NCI-H1417 treated with DMSO at 0.1 percent for 48 hours (cell line): Measurements from ENCODE around the gene RILPL1.
"Not testable (repeated sequence)": the region's sequence is repeated elsewhere in the genome, so short reads cannot be mapped to it uniquely, and the experiment has no call there.

Source experiments
- DNase-seq: peaks from one replicate; lab custom pipeline; 2025; lab: John Stamatoyannopoulos, UW

Gene RILPL1

GRCh38 chr12:123529686-123530085 lies 3.8 kb downstream of the RILPL1 start:
- DNase-seq, result no peak

- DNase-seq, result no peak
Measured at GRCh38 chr12:123528858-123529257, 4.7 kb downstream of the RILPL1 start.

GRCh38 chr12:123526542-123527080 lies 6.9 kb downstream of the RILPL1 start:
- DNase-seq, result no peak

GRCh38 chr12:123524378-123524777 lies 9.1 kb downstream of the RILPL1 start:
- no peak for DNase-seq

GRCh38 chr12:123523518-123523917 lies 10.0 kb downstream of the RILPL1 start:
- DNase-seq, result no peak

DNA sequence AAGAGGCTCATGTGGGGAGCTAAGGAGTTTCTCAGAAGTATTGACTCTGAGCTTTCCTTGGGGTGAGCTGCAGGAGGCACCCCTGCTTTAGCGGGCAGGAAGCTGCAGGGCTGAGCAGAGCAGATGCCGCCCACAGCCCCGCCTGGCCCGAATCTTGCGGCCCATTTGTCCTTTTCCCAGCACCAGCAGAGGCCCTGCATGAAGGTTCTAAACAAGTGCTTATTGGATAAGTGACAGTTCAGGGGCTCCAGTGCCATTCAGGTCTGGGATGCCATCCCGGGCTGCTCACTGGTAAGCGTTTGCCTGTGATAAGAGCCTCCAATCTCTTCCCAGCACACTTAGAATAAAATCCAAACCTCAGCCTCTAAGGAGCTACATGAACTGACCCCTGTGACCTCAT lies 11.4 kb downstream of the RILPL1 start:
- DNase-seq, result no peak

- DNase-seq, result no peak
Measured at GRCh38 chr12:123520567-123521474, 12.7 kb downstream of the RILPL1 start.

DNA sequence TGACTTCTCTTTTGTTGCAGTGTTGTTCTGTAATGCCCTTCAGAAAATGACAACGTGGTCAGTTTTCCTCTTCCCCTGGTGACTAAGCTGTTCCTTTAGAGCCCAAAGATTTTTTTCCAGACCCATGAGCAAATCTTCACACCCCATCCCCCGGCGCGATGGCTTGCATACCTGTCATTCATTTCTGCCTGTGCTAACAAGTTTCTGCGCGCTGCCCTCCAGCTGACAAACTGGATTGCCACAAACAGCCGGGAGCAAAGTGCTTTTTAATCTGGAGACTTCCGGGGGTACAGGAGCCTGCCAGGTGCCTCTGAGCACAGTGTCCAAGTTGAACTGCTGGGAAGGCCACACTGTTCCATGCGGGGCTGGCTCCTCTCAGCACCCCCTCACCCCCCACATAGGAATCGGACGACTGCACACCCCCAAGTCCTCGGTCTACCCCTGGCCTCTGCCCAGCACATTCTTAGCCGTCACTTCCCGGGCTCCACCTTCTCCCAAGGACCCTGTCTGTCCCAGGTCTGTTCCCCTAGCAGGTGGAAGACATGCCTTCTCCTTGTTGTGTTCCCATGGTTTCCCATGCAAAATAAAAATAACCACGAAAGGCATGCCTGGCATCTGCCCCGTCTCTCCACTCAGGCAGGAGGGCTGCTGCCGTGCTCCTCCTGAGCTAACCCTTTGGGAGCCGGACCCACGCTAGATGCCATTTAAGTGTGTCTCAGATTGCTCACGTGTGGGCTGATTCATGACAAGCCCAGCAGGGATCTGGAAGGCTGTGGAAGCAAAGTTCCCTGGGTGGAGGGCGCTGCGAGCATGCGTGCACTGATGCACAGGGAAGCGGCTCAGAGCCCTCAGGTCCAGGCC lies 14.1 kb downstream of the RILPL1 start:
- DNase-seq, result no peak

- no peak for DNase-seq
Measured at GRCh38 chr12:123516216-123516780, 17.2 kb downstream of the RILPL1 start.

GRCh38 chr12:123514582-123515221 lies 18.8 kb downstream of the RILPL1 start:
- DNase-seq, result not testable (repeated sequence)

DNA sequence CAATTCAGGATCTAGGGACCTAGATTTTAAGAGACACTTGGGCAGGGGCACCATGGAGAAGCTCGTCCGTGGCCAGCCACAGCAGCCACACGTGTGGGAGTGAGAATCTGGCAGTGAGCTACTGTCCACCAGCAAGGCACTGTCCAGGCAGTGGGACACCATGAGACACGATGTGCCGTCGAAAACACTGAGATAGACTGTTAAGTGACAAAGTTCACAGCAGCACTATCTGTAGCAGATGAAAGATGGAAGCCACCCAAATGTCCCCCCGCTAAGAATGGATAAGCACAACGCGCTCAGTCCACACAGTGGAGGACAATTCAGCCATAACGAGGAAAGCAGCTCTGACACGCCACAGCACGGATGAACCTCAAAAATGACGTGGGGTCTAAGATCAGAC lies 19.7 kb downstream of the RILPL1 start:
- DNase-seq, result no peak

- DNase-seq, result no peak
Measured at GRCh38 chr12:123512838-123513665, 20.5 kb downstream of the RILPL1 start.

DNA sequence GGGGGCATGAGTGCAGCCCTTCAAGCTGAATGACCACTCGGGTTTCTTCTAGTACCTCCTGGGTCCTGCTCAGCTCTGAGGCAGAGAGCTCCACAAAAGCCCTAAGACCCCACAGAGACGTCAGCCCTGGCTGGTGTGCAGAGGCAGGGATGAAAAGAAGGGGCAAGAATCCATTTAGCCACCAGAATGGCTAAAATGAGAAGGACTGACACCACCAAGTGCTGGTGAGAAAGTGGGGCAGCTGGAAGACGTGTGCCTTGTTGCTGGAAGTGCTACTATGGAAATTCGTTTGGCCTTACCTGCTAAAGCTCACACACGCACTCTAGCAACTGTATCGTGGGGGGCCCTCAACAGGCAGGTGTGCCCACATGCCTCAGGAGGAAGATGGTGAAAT lies 26.7 kb downstream of the RILPL1 start:
- no peak for DNase-seq

- no peak for DNase-seq
Measured at GRCh38 chr12:123506059-123506842, 27.3 kb downstream of the RILPL1 start.

DNA sequence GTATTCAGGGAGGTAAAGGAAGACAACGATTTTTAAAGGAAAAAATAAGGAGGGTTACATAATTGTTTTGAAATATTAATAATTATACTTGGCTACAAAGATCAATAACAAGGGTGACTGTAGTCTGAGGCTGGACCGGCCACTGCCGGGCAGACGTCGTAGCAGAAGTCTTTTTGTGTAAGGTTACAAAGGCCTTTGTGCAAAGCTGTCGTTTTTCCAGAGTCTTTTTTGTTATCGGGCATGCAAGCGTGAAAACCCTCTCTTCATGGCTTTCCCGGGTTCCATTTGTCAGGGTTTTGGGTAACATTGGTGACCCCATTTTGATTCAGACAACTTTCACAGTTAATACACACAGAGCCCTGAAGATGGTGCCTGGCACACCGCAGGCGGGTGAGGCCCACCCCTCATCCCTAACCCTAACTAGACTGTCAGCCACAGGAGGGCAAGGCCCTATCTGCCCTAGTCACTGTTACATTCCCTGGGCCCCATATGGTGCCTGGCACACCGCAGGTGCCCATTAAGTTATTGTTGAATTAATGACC lies 31.3 kb downstream of the RILPL1 start:
- no peak for DNase-seq

DNA sequence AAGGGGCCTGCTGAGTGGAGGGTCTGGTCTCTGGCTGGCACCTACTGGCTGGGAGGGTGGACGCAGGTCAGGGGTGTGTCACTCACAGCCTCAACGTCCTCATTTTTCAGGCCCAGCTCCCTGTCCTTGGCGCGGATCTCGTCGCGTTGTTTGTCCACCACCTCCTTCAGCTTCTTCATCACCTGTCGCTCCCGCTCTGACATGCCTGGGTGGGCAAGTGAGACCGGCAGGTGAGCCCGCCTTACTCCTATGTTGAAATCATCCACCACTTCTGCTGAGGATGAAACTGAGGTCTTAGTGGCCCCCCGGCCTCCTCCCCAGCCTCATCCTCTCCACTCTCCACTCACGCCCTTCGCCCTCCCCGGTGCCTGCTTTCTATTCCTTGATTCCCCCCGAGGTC lies 34.2 kb downstream of the RILPL1 start:
- DNase-seq, result no peak

GRCh38 chr12:123498126-123498825 lies 35.2 kb downstream of the RILPL1 start:
- no peak for DNase-seq

DNA sequence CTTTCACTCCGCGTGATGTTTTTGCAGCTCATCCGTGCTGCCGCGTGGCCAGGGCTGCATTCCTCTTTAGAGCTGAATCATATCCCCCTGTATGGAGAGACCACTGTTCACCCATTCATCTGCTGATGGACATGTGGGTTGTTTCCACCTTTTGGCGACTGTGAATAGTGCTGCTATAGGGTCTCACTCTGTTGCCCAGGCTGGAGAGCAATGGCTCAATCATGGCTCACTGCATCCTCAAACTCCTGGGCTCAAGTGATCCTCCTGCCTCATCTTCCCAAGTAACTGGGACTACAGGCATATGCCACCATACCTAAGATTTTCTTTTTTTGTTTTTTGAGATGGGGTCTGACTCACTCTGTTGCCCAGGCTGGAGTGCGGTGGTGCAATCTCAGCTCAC lies 36.5 kb downstream of the RILPL1 start:
- DNase-seq, result no peak
